MM.1S (cell line): ENCODE results near the gene LAP3.

Experiments used
- DNase-seq: peaks from one replicate; pipeline ENCODE4 v3.0.0-alpha.2; 2015
- H2AFZ ChIP-seq: fragments of 300-600 bp; sonication (generic); 2 replicates; pipeline ENCODE4 v1.6.0; 2016; ENCODE audit warnings: antibody characterized with exemption, low read length
- H3F3A ChIP-seq: fragments of 300-600 bp; sonication (generic); 2 replicates; pipeline ENCODE4 v1.6.1; 2016; ENCODE audit warnings: mild to moderate bottlenecking, antibody characterized with exemption, low read length, moderate library complexity, mixed read lengths; ENCODE audit not compliant: insufficient read depth
- H3K27ac ChIP-seq: fragments of 300-600 bp; sonication (generic); 2 replicates; pipeline ENCODE4 v1.5.1; 2016; ENCODE audit warnings: mild to moderate bottlenecking, low read length
- H3K27me3 ChIP-seq: fragments of 300-600 bp; sonication (generic); replicated peaks from 2 replicates; pipeline ENCODE4 v1.6.0; 2016; ENCODE audit warnings: low read length; ENCODE audit not compliant: insufficient read depth
- H3K36me3 ChIP-seq: fragments of 300-600 bp; sonication (generic); replicated peaks from 2 replicates; pipeline ENCODE4 v1.6.1; 2016; ENCODE audit warnings: mild to moderate bottlenecking, low read length, mixed read lengths; ENCODE audit not compliant: insufficient read depth
- H3K4me1 ChIP-seq: fragments of 300-600 bp; sonication (generic); 2 replicates; pipeline ENCODE4 v1.6.1; 2016; ENCODE audit warnings: low read length, mixed read lengths
- H3K4me2 ChIP-seq: fragments of 300-600 bp; sonication (generic); 2 replicates; pipeline ENCODE4 v1.6.0; 2016; ENCODE audit warnings: low read depth, low read length
- H3K4me3 ChIP-seq: fragments of 300-600 bp; sonication (generic); 2 replicates; pipeline ENCODE4 v1.5.1; 2016; ENCODE audit warnings: low read length, mixed read lengths
- H3K79me2 ChIP-seq: fragments of 300-600 bp; sonication (generic); 2 replicates; pipeline ENCODE4 v1.6.1; 2016; ENCODE audit warnings: mixed run types, low read length, mixed read lengths
- H3K9ac ChIP-seq: fragments of 300-600 bp; sonication (generic); 2 replicates; pipeline ENCODE4 v1.6.1; 2016; ENCODE audit warnings: low read length, mixed read lengths
- H3K9me2 ChIP-seq: fragments of 300-600 bp; sonication (generic); replicated peaks from 2 replicates; pipeline ENCODE4 v1.6.1; 2016; ENCODE audit warnings: mild to moderate bottlenecking, low read length, mixed read lengths; ENCODE audit not compliant: insufficient read depth
- H3K9me3 ChIP-seq: fragments of 300-600 bp; sonication (generic); replicated peaks from 2 replicates; pipeline ENCODE4 v1.6.1; 2016; ENCODE audit warnings: mild to moderate bottlenecking, low read length, mixed read lengths; ENCODE audit not compliant: insufficient read depth
- H4K20me1 ChIP-seq: fragments of 300-600 bp; sonication (generic); 2 replicates; pipeline ENCODE4 v1.6.1; 2016; ENCODE audit warnings: mild to moderate bottlenecking, low read length, moderate library complexity, mixed read lengths; ENCODE audit not compliant: insufficient read depth
- CTCF ChIP-seq: fragments of 300-600 bp; sonication (generic); IDR thresholded peaks from 2 replicates; pipeline ENCODE4 v1.5.1; 2016; ENCODE audit warnings: antibody characterized with exemption, low read length, mixed read lengths
- EZH2 ChIP-seq: fragments of 300-600 bp; sonication (generic); optimal IDR thresholded peaks from 2 replicates; pipeline ENCODE3; 2017; ENCODE audit warnings: low read depth, mild to moderate bottlenecking, antibody characterized with exemption, low read length, mixed read lengths
- EZH2phosphoT487 ChIP-seq: fragments of 300-600 bp; sonication (generic); IDR thresholded peaks from 2 replicates; pipeline ENCODE4 v1.6.1; 2018; ENCODE audit warnings: antibody characterized with exemption, low read length

Gene LAP3

GRCh38 chr4:17546222-17546621 is 30.8 kb upstream of the LAP3 start:
- H3K9me2 ChIP-seq: no peaks in the 10 kb centered on the region
- no peak overlapping the region for H3K27ac ChIP-seq
- peaks cover 4% of the 10 kb centered on the region; the same call in 1 of the 2 replicates for H3K4me1 ChIP-seq
- H3K79me2 ChIP-seq: no peaks in the 10 kb centered on the region
- no peaks in the 10 kb centered on the region for H3K9me3 ChIP-seq
- H3K4me2 ChIP-seq: no peak overlapping the region
- H3F3A ChIP-seq: no peaks in the 10 kb centered on the region; the same call in 1 of the 2 replicates
- no peaks in the 10 kb centered on the region for H4K20me1 ChIP-seq
- no peak overlapping the region for H3K9ac ChIP-seq
- TF ChIP-seq EZH2phosphoT487 (no peak), EZH2 (no peak), CTCF (no peak)
- no peak overlapping the region for H3K4me3 ChIP-seq
- no peaks in the 10 kb centered on the region for H3K27me3 ChIP-seq
- no peak for DNase-seq
- no peaks in the 10 kb centered on the region for H3K36me3 ChIP-seq
- H2AFZ ChIP-seq: no peak overlapping the region

GRCh38 chr4:17546678-17547077 is 30.3 kb upstream of the LAP3 start:
- no peak overlapping the region for H3K9ac ChIP-seq
- no peak overlapping the region for H3K4me2 ChIP-seq
- no peak for DNase-seq
- no peaks in the 10 kb centered on the region for H3K36me3 ChIP-seq
- H3K4me3 ChIP-seq: no peak overlapping the region
- no peaks in the 10 kb centered on the region for H4K20me1 ChIP-seq
- H3K9me2 ChIP-seq: no peaks in the 10 kb centered on the region
- peaks cover 4% of the 10 kb centered on the region; the same call in 1 of the 2 replicates for H3K4me1 ChIP-seq
- TF ChIP-seq EZH2 (no peak), CTCF (no peak), EZH2phosphoT487 (no peak)
- H3F3A ChIP-seq: no peaks in the 10 kb centered on the region; the same call in 1 of the 2 replicates
- H3K79me2 ChIP-seq: no peaks in the 10 kb centered on the region
- H3K27ac ChIP-seq: no peak overlapping the region
- no peaks in the 10 kb centered on the region for H3K27me3 ChIP-seq
- no peaks in the 10 kb centered on the region for H3K9me3 ChIP-seq
- no peak overlapping the region for H2AFZ ChIP-seq

GRCh38 chr4:17550549-17550948 is 26.4 kb upstream of the LAP3 start:
- TF ChIP-seq EZH2phosphoT487 (no peak), CTCF (no peak), EZH2 (no peak)
- Histone ChIP-seq H4K20me1 (no peaks in the 10 kb centered on the region), H3K79me2 (no peaks in the 10 kb centered on the region), H3K4me2 (no peak overlapping the region), H3K9me3 (no peaks in the 10 kb centered on the region), H2AFZ (no peak overlapping the region), H3F3A (peaks cover 8% of the 10 kb centered on the region), H3K4me1 (peaks cover 4% of the 10 kb centered on the region; the same call in 1 of the 2 replicates), H3K9me2 (no peaks in the 10 kb centered on the region), H3K27ac (no peak overlapping the region), H3K27me3 (no peaks in the 10 kb centered on the region), H3K9ac (no peak overlapping the region), H3K36me3 (no peaks in the 10 kb centered on the region), H3K4me3 (no peak overlapping the region)
- DNase-seq: no peak
